VCaP (cell line): ENCODE data around the gene TNKS2.
A peak's percentile ranks its signal among the peaks of the same experiment; 100 is the strongest.

Source experiments
- H3K27ac ChIP-seq: fragments of 450-650 bp; 2 replicates; pipeline ENCODE4 v1.5.1; 2017
- CTCF ChIP-seq: fragments of 450-650 bp; conservative IDR thresholded peaks from 2 replicates; pipeline ENCODE4 v1.5.1; 2017; ENCODE audit warnings: mild to moderate bottlenecking, moderate library complexity

The TNKS2 gene

DNA sequence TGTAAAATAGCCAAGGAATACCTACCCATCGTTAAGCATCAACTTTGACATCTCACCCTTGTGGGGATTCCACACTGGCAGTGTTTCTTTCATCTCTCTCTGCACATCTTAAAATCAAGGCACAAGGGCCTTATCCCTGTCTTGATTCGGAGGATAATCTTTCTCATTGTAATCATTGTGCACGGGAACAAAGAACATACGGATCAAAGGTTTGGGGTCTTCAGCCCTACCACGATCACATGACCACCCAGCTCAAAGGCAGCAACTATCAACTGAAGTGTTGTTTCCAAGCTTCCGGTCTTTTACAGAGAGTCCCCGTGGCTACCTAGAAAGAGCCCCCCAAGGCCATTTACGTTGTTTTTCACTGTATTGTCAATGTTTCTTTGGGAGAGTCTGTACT, 99.2 kb downstream of the TNKS2 start:
- no peak for TF ChIP-seq CTCF

DNA sequence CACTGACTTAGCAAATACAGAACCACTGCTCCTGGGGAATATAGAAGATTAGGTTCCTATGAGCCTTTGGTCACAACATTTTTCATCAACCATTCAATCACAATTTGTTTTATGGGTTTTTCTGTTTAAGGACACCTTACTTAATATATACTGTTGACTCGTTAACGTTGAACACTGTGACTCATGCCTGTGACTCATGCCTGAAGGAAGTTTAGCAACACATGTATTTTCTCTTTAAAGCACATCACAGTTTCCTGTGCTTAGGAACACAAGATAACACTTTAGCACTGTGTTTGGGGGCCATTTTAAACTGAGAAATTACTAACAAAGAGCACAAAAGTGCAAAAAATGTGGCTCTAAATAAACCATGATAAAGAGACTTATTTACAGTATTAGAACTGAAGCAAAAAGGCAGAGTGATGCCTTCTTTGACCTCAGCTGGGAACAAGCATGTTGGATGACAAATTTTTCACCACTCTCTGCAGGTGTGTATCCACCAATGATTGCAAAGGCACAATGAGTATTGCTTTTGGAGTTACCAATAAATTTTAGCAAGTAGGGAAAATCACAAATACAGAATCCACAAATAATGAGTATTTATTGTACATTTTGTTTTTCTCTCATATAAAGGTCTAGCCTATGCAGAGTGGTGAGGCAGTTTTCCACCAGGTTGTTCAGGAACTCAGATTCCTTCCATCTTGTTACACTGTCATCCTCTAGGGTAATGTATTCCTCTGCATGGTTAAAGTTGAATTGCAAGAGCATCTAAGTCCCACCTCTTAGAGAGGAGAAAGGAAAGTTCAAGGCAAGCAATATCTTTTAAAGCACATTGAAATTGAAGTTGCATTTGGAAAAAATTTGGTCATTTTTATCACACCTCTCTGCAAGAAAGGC, 103.8 kb downstream of the TNKS2 start:
- H3K27ac ChIP-seq = no peak overlapping the region
- no peak for TF ChIP-seq CTCF

More for the DNA sequence above, 99.2 kb downstream of the TNKS2 start:
- H3K27ac ChIP-seq = no peak overlapping the region

DNA sequence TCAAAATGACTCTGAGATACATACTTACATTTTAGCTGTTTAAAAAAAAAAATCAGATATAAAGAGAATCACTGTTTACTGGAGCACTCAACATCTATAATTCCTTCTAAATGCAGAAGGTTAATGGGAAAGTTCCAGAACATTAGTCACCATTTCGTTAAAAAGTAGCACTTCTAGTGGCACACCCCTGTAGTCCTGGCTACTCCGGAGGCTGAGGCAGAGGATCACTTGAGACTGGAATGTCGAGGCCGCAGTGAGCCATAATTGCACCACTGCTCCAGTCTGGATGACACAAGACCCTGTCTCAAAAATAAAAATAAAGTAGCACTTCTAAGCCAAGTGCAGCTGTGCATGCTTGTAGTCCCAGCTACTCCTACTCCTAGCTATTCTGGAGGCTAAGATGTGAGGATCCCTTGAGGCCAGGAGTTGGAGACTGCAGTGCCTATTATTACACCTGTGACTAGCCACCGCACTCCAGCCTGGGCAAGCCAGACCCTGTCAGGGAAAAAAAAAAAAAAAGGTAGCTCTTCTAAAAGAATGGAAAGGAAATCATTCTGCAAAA, 108.9 kb downstream of the TNKS2 start:
- TF ChIP-seq CTCF = no peak
- H3K27ac ChIP-seq = no peak overlapping the region

GRCh38 chr10:91907914-91908336, 109.7 kb downstream of the TNKS2 start:
- no peak for TF ChIP-seq CTCF
- H3K27ac ChIP-seq = peak overlapping the region; percentile 75

DNA sequence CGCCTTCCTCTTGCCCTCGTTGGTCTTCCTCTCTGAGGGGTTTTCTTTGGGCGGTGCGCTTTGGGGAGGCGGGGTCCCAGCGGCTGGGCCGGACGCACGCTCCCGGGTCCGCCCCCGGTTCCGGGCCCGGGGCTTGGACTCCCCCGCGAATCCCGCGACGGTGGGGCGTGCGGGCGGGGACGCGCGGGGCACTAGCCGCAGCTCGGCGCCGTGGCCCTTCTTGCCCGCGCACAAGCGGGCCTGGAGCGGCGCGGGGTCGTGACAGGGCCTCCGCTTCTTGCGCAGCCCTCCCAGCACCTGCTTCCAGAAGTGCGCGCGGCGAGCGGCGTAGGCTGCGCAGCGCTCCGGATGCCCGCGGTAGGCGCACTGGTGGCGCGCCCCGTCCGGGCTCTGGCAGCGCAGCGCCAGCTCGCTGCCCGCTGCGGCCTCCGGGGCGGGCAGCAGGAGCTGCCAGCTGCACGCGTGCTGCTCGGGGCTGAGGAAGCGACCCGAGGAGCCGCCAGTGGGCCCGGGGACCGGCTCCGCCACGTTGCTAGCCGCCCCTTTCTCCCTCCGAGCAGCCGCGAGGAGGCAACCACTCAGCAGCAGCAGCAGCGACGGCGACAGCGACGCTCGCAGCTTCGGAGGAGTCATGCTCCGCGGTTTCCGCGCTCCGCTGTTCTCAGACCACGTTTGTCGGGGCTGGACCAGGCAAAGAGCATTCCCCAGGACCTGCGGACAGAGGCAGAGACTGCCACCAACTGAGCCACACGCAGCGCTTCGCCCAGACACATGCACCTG, 110.3 kb downstream of the TNKS2 start:
- TF ChIP-seq CTCF = peak; percentile 82
- H3K27ac ChIP-seq = peak overlapping the region; percentile 75

DNA sequence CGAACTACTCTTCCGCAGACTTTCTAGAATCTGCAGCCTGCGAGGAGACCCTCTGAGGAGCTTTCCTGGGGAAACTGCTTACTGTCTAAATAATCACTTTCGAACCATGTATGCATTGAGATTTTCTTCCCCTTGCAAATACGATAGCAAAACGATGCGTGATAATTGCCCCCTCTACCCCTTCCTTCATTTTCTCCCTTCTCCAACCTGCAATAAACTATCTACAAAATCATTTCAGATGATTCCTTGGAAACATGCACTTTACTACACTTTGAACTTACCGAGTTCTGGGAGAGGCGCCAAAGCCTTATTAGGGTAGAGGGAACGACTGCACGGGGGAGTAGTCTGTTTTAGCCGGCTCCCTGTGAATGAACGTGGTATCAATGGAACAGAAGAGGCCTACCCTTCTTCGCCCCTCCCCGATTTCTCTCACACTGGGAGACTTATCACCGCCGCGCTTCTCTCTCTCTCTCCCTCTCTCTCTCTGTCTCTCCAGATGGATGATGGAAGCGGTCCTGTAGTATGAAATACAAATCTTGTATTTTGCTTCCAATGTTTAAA, 111.0 kb downstream of the TNKS2 start, which contains the start of gene FGFBP3:
Gene FGFBP3, minus strand, starts transcription at position 370 of the 561 bp plus-strand sequence. CDS start 517 bp downstream, outside the sequence.
- H3K27ac ChIP-seq = peak within 1 kb of the TSS; percentile 75

More for the DNA sequence above, 111.0 kb downstream of the TNKS2 start, which contains the start of gene FGFBP3:
- peak; percentile 25; the same call in 1 of the 2 replicates for TF ChIP-seq CTCF
